HEK293T (cell line): ENCODE results near the gene NRL.

Experiments
- CTCF ChIA-PET: fragments of 350-600 bp; formaldehyde crosslinking; extraction: SDS; loops from one replicate; lab custom pipeline; 2021; ENCODE audit warnings: antibody characterized with exemption, inconsistent platforms; lab: Yijun Ruan, JAX
- POLR2A ChIA-PET: fragments of 350-600 bp; formaldehyde crosslinking; extraction: SDS; loops from one replicate; lab custom pipeline; 2020; ENCODE audit warnings: antibody characterized with exemption, inconsistent platforms; lab: Yijun Ruan, JAX
- DNase-seq: peaks from one replicate; pipeline ENCODE4 v3.0.0; 2012; ENCODE audit warnings: mixed read lengths; ENCODE audit errors: extremely low spot score
- ARNT ChIP-seq: fragments of 450-650 bp; IDR thresholded peaks from 2 replicates; pipeline ENCODE4 v1.6.1; 2017; ENCODE audit warnings: mild to moderate bottlenecking
- BHLHE40 ChIP-seq: fragments of 450-650 bp; IDR thresholded peaks from 2 replicates; pipeline ENCODE4 v1.6.1; 2016; ENCODE audit warnings: mild to moderate bottlenecking, moderate library complexity, borderline replicate concordance
- CTBP1 ChIP-seq: fragments of 450-650 bp; IDR thresholded peaks from 2 replicates; pipeline ENCODE4 v1.6.1; 2016; ENCODE audit warnings: borderline replicate concordance
- ELF4 ChIP-seq: fragments of 450-650 bp; IDR thresholded peaks from 2 replicates; pipeline ENCODE4 v1.6.1; 2017; ENCODE audit warnings: antibody characterized with exemption
- FOXA1 ChIP-seq: fragments of 450-650 bp; IDR thresholded peaks from 2 replicates; pipeline ENCODE4 v1.6.1; 2016; ENCODE audit warnings: mild to moderate bottlenecking
- FOXK2 ChIP-seq: fragments of 450-650 bp; IDR thresholded peaks from 2 replicates; pipeline ENCODE4 v1.6.1; 2016; ENCODE audit warnings: mild to moderate bottlenecking
- FOXM1 ChIP-seq: fragments of 450-650 bp; IDR thresholded peaks from 2 replicates; pipeline ENCODE4 v1.6.1; 2017; ENCODE audit warnings: mild to moderate bottlenecking, borderline replicate concordance
- HDGF ChIP-seq: fragments of 450-650 bp; IDR thresholded peaks from 2 replicates; pipeline ENCODE4 v1.6.1; 2017; ENCODE audit warnings: antibody characterized with exemption, borderline replicate concordance
- L3MBTL2 ChIP-seq: fragments of 450-650 bp; conservative IDR thresholded peaks from 2 replicates; pipeline ENCODE4 v1.6.1; 2016; ENCODE audit warnings: mild to moderate bottlenecking
- LEF1 ChIP-seq: fragments of 450-650 bp; IDR thresholded peaks from 2 replicates; pipeline ENCODE4 v1.6.1; 2017; ENCODE audit warnings: mild to moderate bottlenecking, borderline replicate concordance
- NFRKB ChIP-seq: fragments of 450-650 bp; IDR thresholded peaks from 2 replicates; pipeline ENCODE4 v1.6.1; 2016; ENCODE audit warnings: mild to moderate bottlenecking, moderate library complexity
- SP1 ChIP-seq: fragments of 450-650 bp; IDR thresholded peaks from 2 replicates; pipeline ENCODE4 v1.6.1; 2017
- SUZ12 ChIP-seq: fragments of 450-650 bp; IDR thresholded peaks from 2 replicates; pipeline ENCODE4 v1.6.1; 2016; ENCODE audit warnings: mild to moderate bottlenecking
- TARDBP ChIP-seq: fragments of 450-650 bp; IDR thresholded peaks from 2 replicates; pipeline ENCODE4 v1.6.1; 2016
- ZNF384 ChIP-seq: fragments of 450-650 bp; IDR thresholded peaks from 2 replicates; pipeline ENCODE4 v1.6.1; 2016
- TF ChIP-seq, protein P1 (sequence below): fragments of 450-650 bp; IDR thresholded peaks from 2 replicates; pipeline ENCODE4 v1.6.1; 2016

NRL gene

DNA sequence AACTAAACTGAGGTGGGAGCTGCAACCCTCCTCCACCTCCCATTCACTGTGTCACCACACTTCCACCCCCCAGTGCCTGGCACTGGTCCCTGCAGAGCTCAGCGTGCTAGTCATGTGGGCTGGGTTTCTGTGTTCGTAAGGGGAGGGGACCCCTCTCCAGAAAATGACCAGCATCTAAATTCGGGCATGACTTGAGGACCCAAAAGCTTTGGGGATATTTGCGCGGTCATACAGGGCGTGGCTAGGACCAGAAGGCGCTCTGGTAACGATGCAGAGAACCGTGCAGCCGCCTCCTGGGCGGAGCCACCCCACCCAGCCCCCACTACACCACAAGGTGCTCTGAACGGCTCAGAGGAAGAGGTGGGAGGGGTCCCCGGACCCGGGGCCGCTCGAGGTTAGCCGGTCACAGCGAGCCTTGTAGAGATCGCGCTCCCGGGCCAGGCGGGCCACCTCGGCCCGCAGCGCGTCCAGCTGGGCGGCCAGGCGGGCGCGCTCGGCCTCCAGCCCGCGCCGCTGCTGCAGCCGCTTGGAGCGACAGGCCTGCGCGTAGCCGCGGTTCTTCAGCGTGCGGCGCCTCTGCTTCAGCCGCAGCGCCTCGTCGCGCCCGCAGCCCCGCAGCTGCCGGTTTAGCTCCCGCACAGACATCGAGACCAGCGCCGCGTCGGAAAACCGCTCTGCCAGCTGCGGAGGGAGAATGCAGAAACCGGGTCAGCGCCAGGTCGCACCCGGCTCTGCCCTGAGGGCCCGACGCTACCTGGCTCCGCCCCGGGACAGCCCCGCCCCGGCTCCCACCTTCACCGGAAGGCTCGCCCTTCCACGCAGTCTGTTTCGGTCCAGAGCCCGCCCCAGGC lies 33.6 kb downstream of the NRL start:
- ChIA-PET CTCF (interaction anchor here (0.6 to 3.9 kb wide), 5 partner anchors 10 to 80 kb away, joined by 3 to 36 read pairs (median 13); partner anchors contain the start of genes DCAF11, IRF9 and NRL), POLR2A (interaction anchor here (0.8 to 6.4 kb wide), 16 partner anchors 8 to 67 kb away, joined by 3 to 76 read pairs (median 5); partner anchors contain the start of genes CARMIL3, DCAF11, EMC9 and NRL)
- TF ChIP-seq LEF1 (no peak), ZNF384 (no peak), ARNT (no peak), L3MBTL2 (peak; percentile 21; the same call in 1 of the 2 replicates), HDGF (no peak), FOXK2 (no peak)
- peak; percentile 62 for DNase-seq

DNA sequence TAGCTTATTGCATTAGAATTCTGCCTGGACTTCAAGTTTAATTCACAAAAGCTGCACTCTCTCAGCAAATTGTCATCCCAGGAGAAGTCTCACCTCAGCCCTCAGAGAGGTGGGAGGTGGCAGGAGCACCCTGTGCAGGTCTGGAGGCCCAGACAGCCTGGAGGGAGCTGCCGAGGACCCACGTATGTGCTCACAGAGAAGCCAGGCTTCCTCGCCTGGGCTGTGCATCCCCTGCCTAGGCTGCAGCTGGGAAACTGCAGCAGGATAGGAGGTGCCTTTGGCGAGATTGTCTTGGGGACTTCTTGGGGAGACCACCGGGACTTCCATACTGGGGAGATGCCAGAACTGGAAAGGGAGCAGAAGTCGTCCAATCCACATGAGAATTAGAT lies 34.6 kb downstream of the NRL start:
- DNase-seq, result no peak
- TF ChIP-seq BHLHE40, result no peak
- TF ChIP-seq LEF1, result no peak
- TF ChIP-seq ARNT, result no peak
- no peak for TF ChIP-seq FOXK2
- no peak for TF ChIP-seq SP1
- TF ChIP-seq FOXA1, result no peak
- no peak for TF ChIP-seq L3MBTL2
- no peak for TF ChIP-seq NFRKB
- TF ChIP-seq ZNF384, result no peak
- TF ChIP-seq, protein P1, sequence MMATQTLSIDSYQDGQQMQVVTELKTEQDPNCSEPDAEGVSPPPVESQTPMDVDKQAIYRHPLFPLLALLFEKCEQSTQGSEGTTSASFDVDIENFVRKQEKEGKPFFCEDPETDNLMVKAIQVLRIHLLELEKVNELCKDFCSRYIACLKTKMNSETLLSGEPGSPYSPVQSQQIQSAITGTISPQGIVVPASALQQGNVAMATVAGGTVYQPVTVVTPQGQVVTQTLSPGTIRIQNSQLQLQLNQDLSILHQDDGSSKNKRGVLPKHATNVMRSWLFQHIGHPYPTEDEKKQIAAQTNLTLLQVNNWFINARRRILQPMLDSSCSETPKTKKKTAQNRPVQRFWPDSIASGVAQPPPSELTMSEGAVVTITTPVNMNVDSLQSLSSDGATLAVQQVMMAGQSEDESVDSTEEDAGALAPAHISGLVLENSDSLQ, result no peak
- CTCF ChIA-PET, result interaction anchor here (0.6 to 3.9 kb wide), 7 partner anchors 11 to 268 kb away, joined by 3 to 36 read pairs (median 6); partner anchors contain the start of genes DCAF11, IRF9 and NRL
- POLR2A ChIA-PET, result interaction anchor here (0.8 to 6.4 kb wide), 14 partner anchors 8 to 68 kb away, joined by 3 to 76 read pairs (median 6); partner anchors contain the start of genes CARMIL3, DCAF11, EMC9 and NRL

DNA sequence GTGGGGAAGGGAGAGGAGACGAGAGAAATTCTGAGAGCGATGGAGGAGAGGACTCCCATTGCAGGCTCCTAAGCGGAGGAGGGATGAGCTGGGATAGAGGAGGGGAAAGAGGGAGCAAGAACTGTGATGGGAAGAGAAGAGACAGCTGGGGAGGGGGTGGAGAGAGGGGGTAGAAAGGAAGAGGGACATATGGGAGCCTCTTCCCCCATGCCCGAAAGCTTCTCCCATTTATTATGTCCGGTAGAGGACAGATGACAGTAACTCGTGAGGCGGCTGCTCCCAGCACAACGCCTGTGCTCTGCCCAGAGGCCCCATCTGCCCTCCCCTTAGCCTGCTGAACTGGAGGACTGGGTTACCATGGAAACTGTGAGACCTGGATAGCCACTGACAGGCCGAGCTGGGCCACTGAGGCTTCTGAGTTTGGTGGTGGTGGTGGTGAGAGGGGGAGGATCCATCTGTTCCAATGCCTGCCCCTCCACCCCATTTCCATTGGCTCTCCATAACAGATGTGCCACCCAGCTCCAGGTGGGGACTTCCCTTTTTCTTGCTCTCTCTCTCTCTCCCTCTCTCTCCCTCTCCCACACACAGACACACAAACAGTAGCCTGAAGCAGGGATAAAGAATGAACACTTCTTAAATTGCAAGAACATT lies 35.1 kb downstream of the NRL start:
- no peak for DNase-seq
- ChIA-PET POLR2A (interaction anchor here (0.8 to 6.4 kb wide), 8 partner anchors 10 to 68 kb away, joined by 3 to 76 read pairs (median 9); partner anchors contain the start of genes CARMIL3, DCAF11, NRL and PCK2), CTCF (interaction anchor here (0.7 to 3.9 kb wide), 5 partner anchors 11 to 268 kb away, joined by 3 to 36 read pairs (median 13); no protein-coding TSS in a partner anchor)
- TF ChIP-seq ZNF384 (no peak), L3MBTL2 (no peak), BHLHE40 (no peak), FOXK2 (no peak), SUZ12 (no peak), ARNT (no peak), FOXM1 (no peak), LEF1 (no peak), NFRKB (no peak), ELF4 (no peak), FOXA1 (no peak), HDGF (no peak), TARDBP (no peak), SP1 (no peak)

DNA sequence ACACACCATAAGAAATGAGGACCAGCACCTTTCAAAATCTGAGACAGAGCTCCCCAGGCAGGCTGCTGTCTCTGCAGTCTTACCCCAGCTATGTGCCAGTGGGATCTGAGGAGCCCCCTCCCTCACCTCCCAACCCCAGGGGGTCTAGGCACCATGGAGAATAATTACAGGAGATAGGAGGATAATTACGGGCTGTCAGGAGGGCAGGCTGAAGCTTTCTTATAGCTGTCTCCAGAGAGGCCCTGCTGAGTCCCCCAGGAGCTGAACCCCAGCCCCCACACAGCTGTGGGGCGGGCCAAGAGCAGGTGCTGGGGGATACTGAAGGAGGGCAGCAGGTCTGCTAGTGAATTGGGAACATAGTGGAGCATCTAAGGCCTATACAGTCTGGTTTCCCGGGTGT lies 36.6 kb downstream of the NRL start:
- ChIA-PET POLR2A (interaction anchor here (6.4 kb wide), 1 partner anchor 16 kb away, joined by 76 read pairs; the partner anchor contains the start of gene PCK2), CTCF (interaction anchor here (1.0 kb wide), 1 partner anchor 19 kb away, joined by 3 read pairs; no protein-coding TSS in a partner anchor)
- DNase-seq, result no peak
- TF ChIP-seq FOXM1, result no peak
- no peak for TF ChIP-seq NFRKB
- no peak for TF ChIP-seq L3MBTL2
- no peak for TF ChIP-seq HDGF
- TF ChIP-seq BHLHE40, result no peak
- TF ChIP-seq TARDBP, result no peak
- no peak for TF ChIP-seq FOXK2
- TF ChIP-seq ELF4, result no peak
- TF ChIP-seq, protein P1, result no peak
- TF ChIP-seq CTBP1, result no peak
- no peak for TF ChIP-seq SUZ12
- no peak for TF ChIP-seq FOXA1
- no peak for TF ChIP-seq ZNF384
- TF ChIP-seq SP1, result no peak

DNA sequence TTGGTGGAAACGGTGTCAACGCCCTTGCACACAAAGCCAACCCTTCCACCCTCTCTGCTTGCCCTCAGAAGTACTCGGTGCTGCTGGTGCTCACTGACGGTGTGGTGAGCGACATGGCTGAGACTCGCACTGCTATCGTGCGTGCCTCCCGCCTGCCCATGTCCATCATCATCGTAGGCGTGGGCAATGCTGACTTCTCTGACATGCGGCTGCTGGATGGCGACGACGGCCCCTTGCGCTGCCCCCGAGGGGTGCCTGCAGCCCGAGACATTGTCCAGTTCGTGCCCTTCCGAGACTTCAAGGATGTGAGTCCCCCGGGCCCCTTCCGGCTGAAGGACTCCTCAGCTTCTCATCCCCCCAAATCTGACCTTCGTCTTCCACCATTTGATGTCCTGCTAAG lies 37.7 kb downstream of the NRL start:
- POLR2A ChIA-PET, result interaction anchor here (1.7 kb wide), 1 partner anchor 17 kb away, joined by 6 read pairs; the partner anchor contains the start of gene PCK2
- TF ChIP-seq CTBP1, result no peak
- TF ChIP-seq BHLHE40, result no peak
- no peak for TF ChIP-seq L3MBTL2
- no peak for TF ChIP-seq FOXA1
- TF ChIP-seq TARDBP, result no peak
- TF ChIP-seq ELF4, result no peak
- TF ChIP-seq NFRKB, result no peak
- TF ChIP-seq, protein P1, result no peak
- TF ChIP-seq SUZ12, result no peak
- no peak for TF ChIP-seq FOXK2
- no peak for TF ChIP-seq ZNF384
- TF ChIP-seq SP1, result no peak
- TF ChIP-seq HDGF, result no peak
- no peak for TF ChIP-seq FOXM1
- TF ChIP-seq LEF1, result no peak
- no peak for TF ChIP-seq ARNT
- CTCF ChIA-PET, result interaction anchor here (0.7 kb wide), 1 partner anchor 259 kb away, joined by 3 read pairs; no protein-coding TSS in a partner anchor
- no peak for DNase-seq
